WERI-Rb-1 (cell line): ENCODE data around the gene IPO5.
"Not testable (repeated sequence)": the region's sequence is repeated elsewhere in the genome, so short reads cannot be mapped to it uniquely, and the experiment has no call there.

Experiments used
- DNase-seq: peaks from one replicate; pipeline ENCODE4 v3.0.0-alpha.2; 2020
- H3K27ac ChIP-seq: fragments of 250-450 bp; sonication (Bioruptor Pico); 2 replicates; pipeline ENCODE4 v1.5.1; 2020; ENCODE audit warnings: mild to moderate bottlenecking, moderate library complexity
- H3K27me3 ChIP-seq: fragments of 250-450 bp; sonication (Bioruptor Pico); 2 replicates; pipeline ENCODE4 v1.5.1; 2021; ENCODE audit warnings: mild to moderate bottlenecking, low read depth, moderate library complexity; ENCODE audit not compliant: insufficient read depth, severe bottlenecking
- H3K36me3 ChIP-seq: fragments of 250-450 bp; sonication (Bioruptor Pico); 2 replicates; pipeline ENCODE4 v1.5.1; 2020; ENCODE audit warnings: mild to moderate bottlenecking, moderate library complexity
- H3K4me3 ChIP-seq: 2 replicates; pipeline ENCODE4 v1.5.1; 2011; ENCODE audit warnings: low read depth, mild to moderate bottlenecking, control low read depth, low read length
- H3K9me3 ChIP-seq: fragments of 250-450 bp; sonication (Bioruptor Pico); 2 replicates; pipeline ENCODE4 v1.5.1; 2021; ENCODE audit warnings: mild to moderate bottlenecking, moderate library complexity; ENCODE audit not compliant: severe bottlenecking
- CTCF ChIP-seq: IDR thresholded peaks from 2 replicates; pipeline ENCODE4 v1.5.1; 2011; ENCODE audit warnings: low read depth, mild to moderate bottlenecking, control low read depth, inconsistent platforms, low read length

The IPO5 gene

GRCh38 chr13:97951376-97951775, 2.1 kb upstream of the IPO5 start:
- Histone ChIP-seq H3K27ac (no peak overlapping the region), H3K27me3 (no peaks in the 10 kb centered on the region), H3K36me3 (no peaks in the 10 kb centered on the region), H3K4me3 (no peak overlapping the region), H3K9me3 (no peaks in the 10 kb centered on the region)
- no peak for DNase-seq
- no peak for TF ChIP-seq CTCF

GRCh38 chr13:97952831-97953230, 644 bp upstream of the IPO5 start:
- H3K27me3 ChIP-seq, H3K9me3 ChIP-seq, DNase-seq, H3K36me3 ChIP-seq, H3K27ac ChIP-seq, H3K4me3 ChIP-seq: not testable (repeated sequence)

GRCh38 chr13:97961340-97961739, 7.9 kb downstream of the IPO5 start:
- Histone ChIP-seq H3K9me3 (no peaks in the 10 kb centered on the region), H3K36me3 (no peaks in the 10 kb centered on the region), H3K4me3 (no peak overlapping the region), H3K27ac (no peak overlapping the region), H3K27me3 (no peaks in the 10 kb centered on the region)
- DNase-seq, result no peak
- no peak for TF ChIP-seq CTCF

GRCh38 chr13:97962887-97963286, 9.4 kb downstream of the IPO5 start:
- no peak overlapping the region for H3K27ac ChIP-seq
- DNase-seq, result no peak
- no peaks in the 10 kb centered on the region for H3K27me3 ChIP-seq
- no peak overlapping the region for H3K4me3 ChIP-seq
- no peak for TF ChIP-seq CTCF
- no peaks in the 10 kb centered on the region for H3K9me3 ChIP-seq
- H3K36me3 ChIP-seq, result no peaks in the 10 kb centered on the region

GRCh38 chr13:97967226-97967625, 13.8 kb downstream of the IPO5 start:
- Histone ChIP-seq H3K27ac (no peak overlapping the region), H3K36me3 (no peaks in the 10 kb centered on the region), H3K27me3 (no peaks in the 10 kb centered on the region), H3K9me3 (no peaks in the 10 kb centered on the region), H3K4me3 (no peak overlapping the region)
- DNase-seq, result no peak
- no peak for TF ChIP-seq CTCF

GRCh38 chr13:97967948-97968347, 14.5 kb downstream of the IPO5 start:
- Histone ChIP-seq H3K9me3 (no peaks in the 10 kb centered on the region), H3K27ac (no peak overlapping the region), H3K36me3 (no peaks in the 10 kb centered on the region), H3K4me3 (no peak overlapping the region), H3K27me3 (no peaks in the 10 kb centered on the region)
- no peak for TF ChIP-seq CTCF
- DNase-seq, result no peak
